ENCODE data around the gene BZW1.

Gene BZW1

DNA sequence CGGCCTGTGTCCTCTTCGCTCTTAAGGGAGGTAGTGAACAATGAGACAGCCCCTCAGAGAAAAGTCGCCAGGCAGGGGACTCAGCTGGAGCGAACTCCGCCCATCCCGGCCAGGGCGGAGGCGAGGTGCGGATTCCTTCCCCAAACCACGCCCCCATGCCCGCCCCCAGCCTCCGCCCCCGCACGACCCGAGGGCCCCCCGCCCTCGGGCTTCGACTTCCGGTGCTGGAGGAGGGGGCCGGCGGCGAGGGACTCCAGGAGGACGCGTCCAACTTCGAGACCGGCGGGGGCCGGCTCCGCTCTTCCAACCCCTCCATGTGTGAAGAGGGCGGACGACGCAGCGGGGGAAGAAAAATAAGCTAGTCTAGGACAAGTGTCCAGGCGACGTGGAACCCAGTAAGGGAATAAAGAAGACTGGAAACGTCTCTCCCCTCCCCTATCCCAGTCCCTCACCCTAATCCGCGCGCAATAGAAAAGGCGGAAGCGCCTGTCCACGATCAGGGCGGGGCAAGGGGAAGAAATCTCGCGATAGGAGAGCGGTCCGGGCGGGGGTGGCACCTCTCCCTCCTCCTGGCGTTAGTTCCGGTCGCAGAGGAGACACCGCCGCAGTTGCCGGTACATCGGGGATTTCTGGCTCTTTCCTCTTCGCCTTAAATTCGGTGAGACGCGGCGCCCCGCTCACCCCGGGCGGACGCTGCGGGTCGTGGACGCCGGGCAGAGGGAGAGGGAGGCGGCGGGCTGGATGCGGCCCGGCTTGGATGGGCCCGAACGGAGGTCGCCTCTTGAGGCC lies at the start of gene BZW1:
BZW1 (plus strand) TSS at position 578 of the 789 bp plus-strand sequence. CDS start 1,308 bp downstream, outside the sequence.
- DNase-seq (ENCODE audit: low spot score) = peak; percentile 99

- no peak for DNase-seq (ENCODE audit: low spot score)
Measured at GRCh38 chr2:200762127-200762526, 49.6 kb upstream of the BZW1 start.

- DNase-seq (ENCODE audit: low spot score) = no peak
Measured at GRCh38 chr2:200763422-200763821, 48.3 kb upstream of the BZW1 start.

DNA sequence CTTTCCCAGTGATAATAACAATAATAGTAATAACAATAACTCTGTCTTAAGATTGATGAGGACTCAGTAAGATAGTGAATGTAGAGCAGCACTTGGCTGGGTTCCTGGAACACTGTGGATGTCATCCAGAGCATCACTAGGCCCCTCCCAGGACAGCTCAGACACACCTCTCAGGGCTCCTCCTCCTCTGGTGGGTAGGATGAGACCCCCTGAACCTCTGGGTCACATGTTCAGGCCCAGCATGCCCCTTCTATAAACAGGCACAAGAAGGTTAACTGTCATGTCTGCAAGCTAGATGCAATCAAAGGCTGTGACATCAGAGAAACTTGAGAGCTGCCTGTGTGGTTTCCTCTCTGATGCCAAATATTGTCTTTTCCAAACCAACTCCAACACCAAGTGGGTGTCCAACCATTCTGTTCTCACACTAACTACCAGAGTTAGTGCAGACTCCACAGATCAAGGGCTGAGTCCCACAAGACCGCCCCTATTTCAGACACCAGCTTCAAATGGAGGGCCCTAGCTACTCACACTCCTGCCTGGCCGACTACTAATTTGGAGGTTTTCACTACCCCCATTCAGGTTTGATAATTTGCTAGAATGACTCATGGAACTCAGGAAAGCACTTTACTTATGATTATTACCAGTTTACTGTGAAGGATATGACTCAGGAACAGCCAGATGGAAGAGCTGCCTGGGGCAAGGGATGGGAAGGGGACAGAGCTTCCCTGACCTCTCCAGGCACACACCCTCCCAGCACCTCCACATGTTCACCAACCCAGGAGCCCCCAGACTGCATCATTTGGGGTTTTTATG lies 46.4 kb upstream of the BZW1 start:
- no peak for DNase-seq (ENCODE audit: low spot score)

GRCh38 chr2:200765995-200766660 lies 45.6 kb upstream of the BZW1 start:
- DNase-seq (ENCODE audit: low spot score) = no peak

GRCh38 chr2:200767111-200767885 lies 44.4 kb upstream of the BZW1 start:
- no peak for DNase-seq (ENCODE audit: low spot score)

GRCh38 chr2:200770847-200771246 lies 40.9 kb upstream of the BZW1 start:
- no peak for DNase-seq (ENCODE audit: low spot score)

GRCh38 chr2:200772620-200773019 lies 39.1 kb upstream of the BZW1 start:
- DNase-seq (ENCODE audit: low spot score) = no peak

- no peak for DNase-seq (ENCODE audit: low spot score)
Measured at GRCh38 chr2:200773083-200773482, 38.6 kb upstream of the BZW1 start.

- no peak for DNase-seq (ENCODE audit: low spot score)
Measured at GRCh38 chr2:200774920-200775319, 36.8 kb upstream of the BZW1 start.

GRCh38 chr2:200777275-200777674 lies 34.4 kb upstream of the BZW1 start:
- no peak for DNase-seq (ENCODE audit: low spot score)

DNA sequence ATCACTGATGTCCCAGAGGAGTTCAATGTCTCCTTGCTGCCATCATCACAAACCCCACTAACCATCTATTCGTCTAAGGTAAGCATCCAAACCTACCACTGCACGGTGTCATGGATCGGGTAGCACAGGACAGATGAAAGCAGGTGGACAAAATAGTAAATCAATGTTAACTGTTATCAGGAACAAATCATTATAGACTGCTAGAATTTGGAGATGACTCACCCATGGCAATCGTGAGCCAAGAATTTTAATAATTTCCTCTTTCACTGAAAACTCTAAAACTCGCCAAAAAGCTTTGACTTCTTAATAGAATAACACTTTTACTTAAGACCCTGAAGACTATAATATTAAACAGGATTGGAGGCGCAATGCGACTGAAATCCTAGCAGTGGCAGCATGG lies 33.7 kb upstream of the BZW1 start:
- no peak for DNase-seq (ENCODE audit: low spot score)

DNA sequence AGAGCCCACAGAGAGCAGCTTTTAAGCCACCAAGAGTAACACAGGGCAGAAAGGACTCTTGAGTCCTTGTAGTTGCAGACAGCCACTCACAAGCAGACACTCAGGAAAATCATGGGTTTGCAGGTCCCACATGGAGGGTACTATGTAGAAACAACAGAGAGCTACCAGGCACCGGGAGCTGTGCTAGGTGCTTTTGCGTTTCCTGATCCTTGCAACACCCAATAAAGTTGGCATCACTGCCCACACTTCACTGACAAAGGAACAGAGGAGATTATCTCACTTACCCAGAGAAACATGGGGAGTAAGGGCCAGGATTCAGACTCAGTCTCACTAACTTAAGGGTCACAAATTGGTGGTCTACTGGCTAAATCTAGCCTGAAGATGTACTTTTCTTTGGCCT lies 32.5 kb upstream of the BZW1 start:
- DNase-seq (ENCODE audit: low spot score) = no peak

DNA sequence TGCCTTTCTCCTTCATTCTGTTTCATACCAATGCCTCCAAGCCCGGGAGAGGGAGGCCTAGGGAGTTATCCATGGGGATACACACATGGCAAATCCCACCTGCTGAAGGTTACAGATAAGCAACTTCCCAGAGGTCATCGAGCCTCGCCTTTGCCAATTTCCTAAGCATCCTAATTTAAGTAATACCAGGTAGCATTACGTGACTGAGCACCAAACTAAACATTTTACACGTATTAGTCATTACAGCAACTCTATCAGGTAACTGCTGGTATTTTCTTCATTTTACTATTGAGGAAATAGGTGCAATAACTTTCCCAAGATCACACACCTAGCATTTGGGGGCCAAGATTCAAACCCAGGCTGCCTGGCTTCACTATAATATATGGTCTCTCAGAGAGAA lies 30.1 kb upstream of the BZW1 start:
- no peak for DNase-seq (ENCODE audit: low spot score)

- no peak for DNase-seq (ENCODE audit: low spot score)
Measured at GRCh38 chr2:200782251-200782650, 29.5 kb upstream of the BZW1 start.

DNA sequence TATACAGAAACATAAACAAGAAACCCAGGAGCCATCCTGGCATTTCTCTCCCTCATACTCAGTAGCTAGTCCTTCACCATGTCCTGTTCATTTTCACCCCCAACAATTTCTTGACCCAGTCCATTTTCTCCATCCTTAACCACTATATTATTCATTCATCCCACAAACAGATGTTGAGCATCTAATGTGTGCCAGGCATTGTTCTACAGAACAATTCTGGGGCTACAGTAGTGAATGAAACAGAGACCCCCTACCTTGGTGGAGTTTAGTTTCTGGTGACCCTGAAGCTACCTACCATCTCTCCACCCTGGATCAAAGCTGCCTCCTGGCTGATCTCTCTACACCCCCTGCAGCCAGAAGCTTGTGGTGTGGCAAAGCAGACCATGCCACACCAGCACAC lies 27.5 kb upstream of the BZW1 start:
- no peak for DNase-seq (ENCODE audit: low spot score)

DNA sequence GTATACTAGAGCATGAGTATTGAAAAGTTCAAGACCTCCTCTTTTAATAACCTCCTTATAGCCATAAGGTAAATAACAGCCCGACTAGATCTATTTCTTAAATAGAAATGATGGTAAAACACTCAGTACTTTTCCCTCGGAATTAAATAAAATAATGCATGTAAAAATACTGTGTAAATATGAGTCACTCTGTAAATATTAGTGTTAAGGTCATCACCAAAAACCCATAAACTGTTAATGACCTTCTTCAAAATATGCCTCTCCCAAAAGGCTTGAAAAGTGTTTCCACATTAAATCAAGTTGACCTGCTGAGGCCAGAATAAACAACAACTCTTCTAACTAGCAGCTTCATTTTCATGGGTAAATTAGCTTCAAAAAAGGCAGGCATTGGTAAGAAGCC lies 25.3 kb upstream of the BZW1 start:
- no peak for DNase-seq (ENCODE audit: low spot score)

DNA sequence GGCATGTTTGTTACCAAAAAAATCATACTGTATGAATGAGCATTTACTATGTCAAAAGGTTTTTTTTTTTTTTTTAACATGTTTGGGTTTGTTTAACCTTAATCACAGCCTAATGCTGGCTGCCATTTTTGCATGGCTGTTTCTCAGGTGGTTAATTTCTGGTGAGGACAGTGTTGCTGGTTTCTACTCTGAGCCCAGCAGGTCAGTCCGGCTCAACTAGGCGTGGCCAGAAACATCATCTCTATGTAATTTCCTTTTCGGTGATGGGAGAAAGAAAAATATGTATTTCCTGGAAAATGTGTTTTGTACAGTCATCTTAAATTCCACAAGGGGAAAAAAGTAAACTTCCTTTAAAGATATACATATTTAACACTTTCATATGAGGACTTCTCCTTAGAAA lies 24.9 kb upstream of the BZW1 start:
- DNase-seq (ENCODE audit: low spot score) = no peak

- no peak for DNase-seq (ENCODE audit: low spot score)
Measured at GRCh38 chr2:200787351-200788120, 24.2 kb upstream of the BZW1 start.

DNA sequence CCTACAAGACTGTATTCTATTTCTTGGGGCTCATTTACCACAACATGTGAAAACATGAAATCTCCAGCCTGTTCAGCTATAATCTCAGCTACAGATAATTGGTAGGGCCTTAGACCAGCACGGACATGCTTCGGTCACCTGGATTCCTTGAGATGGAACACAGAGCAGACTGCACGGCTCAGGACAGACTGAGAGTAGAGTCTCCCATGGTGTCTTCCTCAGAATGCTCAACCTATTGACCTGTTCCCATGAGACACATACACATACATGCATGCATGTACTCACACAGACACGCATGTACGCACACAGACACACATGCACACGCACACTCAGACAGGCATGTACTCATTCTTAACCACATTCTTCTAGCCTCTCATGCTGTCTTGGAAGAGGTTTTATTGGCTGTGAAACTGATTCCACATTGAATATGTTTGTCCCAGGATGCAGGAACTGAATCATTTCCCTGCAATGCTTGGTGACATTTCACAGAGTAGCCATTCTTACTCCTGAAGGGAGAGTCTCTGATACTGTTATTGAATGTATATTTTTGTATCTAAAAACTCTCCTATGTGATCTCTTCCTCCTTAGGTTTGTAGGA lies 23.5 kb upstream of the BZW1 start:
- DNase-seq (ENCODE audit: low spot score) = no peak

- no peak for DNase-seq (ENCODE audit: low spot score)
Measured at GRCh38 chr2:200790185-200790584, 21.5 kb upstream of the BZW1 start.
